ENCODE results near the gene CATSPER2.
"Not testable (repeated sequence)": the region's sequence is repeated elsewhere in the genome, so short reads cannot be mapped to it uniquely, and the experiment has no call there.

The CATSPER2 gene

GRCh38 chr15:43592841-43593240, 55.8 kb downstream of the CATSPER2 start:
- DNase-seq, result not testable (repeated sequence)

GRCh38 chr15:43589778-43590466, 58.7 kb downstream of the CATSPER2 start, which contains the start of gene PPIP5K1:
PPIP5K1 (minus strand) TSS chr15:43590208; CDS start chr15:43584504, 5,704 bp downstream.
- not testable (repeated sequence) for DNase-seq

Data from NCI-H1092 treated with DMSO at 0.1 percent for 48 hours (cell line).